Panc1 (cell line): ENCODE results near the gene CHRD.

ENCODE experiments used
- POLR2AphosphoS5 ChIP-seq: IDR thresholded peaks from 2 replicates; pipeline ENCODE4 v1.6.1; 2012; ENCODE audit warnings: mild to moderate bottlenecking, low read depth, low read length, moderate library complexity
- TF ChIP-seq, protein P1 (sequence below): fragments of 450-650 bp; IDR thresholded peaks from 2 replicates; pipeline ENCODE4 v1.5.1; 2017; ENCODE audit warnings: mild to moderate bottlenecking

DNA sequence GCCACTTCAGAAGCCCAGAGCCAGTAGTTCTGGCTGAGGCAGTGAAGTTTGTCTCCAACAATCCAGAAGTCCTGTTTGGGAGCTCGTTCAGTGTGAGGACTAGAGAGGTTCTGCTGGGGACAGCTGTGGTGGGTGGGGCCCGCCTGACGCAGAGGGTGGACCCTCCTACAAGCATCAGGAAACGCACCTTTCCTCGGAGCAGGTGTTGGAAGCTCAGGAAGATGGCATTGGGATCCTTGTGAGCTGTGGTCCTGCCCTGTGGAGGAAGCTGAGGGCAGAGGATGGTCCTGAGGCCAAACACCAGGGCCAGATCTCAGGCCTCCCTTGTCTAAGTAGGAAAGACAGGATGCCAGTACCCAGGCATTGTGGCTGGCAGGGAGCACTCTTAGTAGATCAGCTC, 6.9 kb upstream of the CHRD start:
- TF ChIP-seq, protein P1, sequence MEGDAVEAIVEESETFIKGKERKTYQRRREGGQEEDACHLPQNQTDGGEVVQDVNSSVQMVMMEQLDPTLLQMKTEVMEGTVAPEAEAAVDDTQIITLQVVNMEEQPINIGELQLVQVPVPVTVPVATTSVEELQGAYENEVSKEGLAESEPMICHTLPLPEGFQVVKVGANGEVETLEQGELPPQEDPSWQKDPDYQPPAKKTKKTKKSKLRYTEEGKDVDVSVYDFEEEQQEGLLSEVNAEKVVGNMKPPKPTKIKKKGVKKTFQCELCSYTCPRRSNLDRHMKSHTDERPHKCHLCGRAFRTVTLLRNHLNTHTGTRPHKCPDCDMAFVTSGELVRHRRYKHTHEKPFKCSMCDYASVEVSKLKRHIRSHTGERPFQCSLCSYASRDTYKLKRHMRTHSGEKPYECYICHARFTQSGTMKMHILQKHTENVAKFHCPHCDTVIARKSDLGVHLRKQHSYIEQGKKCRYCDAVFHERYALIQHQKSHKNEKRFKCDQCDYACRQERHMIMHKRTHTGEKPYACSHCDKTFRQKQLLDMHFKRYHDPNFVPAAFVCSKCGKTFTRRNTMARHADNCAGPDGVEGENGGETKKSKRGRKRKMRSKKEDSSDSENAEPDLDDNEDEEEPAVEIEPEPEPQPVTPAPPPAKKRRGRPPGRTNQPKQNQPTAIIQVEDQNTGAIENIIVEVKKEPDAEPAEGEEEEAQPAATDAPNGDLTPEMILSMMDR: no peak
- TF ChIP-seq POLR2AphosphoS5: no peak
